Inferior parietal cortex (tissue), 1 donor: ENCODE results near the gene FHIP1A.
A peak's percentile ranks its signal among the peaks of the same experiment; 100 is the strongest.

Source experiments
- DNase-seq: peaks from one replicate; pipeline ENCODE4 v3.0.0-alpha.2; 2016; ENCODE audit errors: extremely low spot score

Gene FHIP1A

GRCh38 chr4:151417766-151418376, 8.9 kb downstream of the FHIP1A start:
- DNase-seq, result no peak

DNA sequence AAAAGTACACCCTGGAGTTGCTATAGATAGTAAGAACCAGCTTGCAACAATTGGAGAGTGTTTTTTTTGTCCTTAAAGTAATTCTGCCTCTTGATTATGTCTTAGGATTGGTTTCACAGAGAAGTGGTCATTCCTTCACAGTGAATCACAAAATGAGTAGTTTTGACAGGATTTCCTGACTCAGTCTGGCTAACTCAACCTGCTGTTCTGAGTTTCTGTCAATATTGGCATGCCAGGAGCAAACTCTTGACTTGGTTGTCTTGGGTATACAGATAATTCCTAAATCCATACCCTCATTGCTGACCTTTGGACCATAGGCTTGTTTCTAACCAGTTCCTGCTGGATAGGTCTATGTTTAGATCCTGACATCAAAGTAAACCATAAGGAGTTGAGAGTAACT, 9.4 kb downstream of the FHIP1A start:
- no peak for DNase-seq

GRCh38 chr4:151418856-151419255, 9.9 kb downstream of the FHIP1A start:
- DNase-seq, result no peak

DNA sequence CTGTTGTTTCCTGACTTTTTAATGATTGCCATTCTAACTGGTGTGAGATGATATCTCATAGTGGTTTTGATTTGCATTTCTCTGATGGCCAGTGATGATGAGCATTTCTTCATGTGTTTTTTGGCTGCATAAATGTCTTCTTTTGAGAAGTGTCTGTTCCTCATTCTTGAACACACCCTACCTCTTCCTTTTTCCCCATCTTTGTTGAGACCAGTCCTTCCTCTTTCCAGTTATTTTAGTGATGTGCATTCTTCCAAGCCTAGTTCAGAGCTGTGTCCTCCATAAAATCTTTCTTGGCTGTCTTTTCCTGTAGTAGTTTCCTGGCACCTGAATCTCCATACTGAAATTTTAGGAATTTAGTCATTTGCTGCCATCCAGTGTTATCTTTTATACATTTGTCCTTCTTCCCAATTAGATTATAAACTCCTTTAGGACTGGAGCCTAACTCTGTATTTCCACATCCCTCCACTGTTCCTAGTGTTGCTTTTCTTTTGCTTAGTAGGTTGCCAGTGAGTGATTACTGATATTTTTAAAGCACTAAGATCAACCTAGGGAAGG, 11.4 kb downstream of the FHIP1A start:
- no peak for DNase-seq

GRCh38 chr4:151422854-151423253, 13.9 kb downstream of the FHIP1A start:
- DNase-seq, result no peak

- DNase-seq, result no peak
These were observed 17.5 kb downstream of the FHIP1A start for GRCh38 chr4:151426513-151426912.

GRCh38 chr4:151427266-151427665, 18.3 kb downstream of the FHIP1A start:
- peak; percentile 33 for DNase-seq

DNA sequence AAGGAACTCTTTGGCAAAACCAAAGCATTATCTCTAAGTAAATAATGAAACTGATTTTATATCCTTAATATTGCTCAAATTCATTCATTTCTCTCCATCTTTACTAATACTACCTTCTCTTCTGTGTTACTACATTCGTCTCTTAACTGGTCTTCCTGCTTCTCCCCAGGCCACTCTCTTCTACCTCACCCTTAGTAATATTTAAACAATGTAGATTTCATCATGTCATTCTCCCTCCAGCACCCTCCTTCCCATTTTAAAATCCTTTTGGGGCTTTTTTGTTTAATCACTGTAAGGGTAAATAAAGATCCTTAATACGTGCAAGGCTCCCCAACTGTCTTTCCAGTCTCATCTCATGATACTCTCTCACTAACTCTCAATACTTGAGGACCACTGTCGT, 19.4 kb downstream of the FHIP1A start:
- DNase-seq, result no peak

DNA sequence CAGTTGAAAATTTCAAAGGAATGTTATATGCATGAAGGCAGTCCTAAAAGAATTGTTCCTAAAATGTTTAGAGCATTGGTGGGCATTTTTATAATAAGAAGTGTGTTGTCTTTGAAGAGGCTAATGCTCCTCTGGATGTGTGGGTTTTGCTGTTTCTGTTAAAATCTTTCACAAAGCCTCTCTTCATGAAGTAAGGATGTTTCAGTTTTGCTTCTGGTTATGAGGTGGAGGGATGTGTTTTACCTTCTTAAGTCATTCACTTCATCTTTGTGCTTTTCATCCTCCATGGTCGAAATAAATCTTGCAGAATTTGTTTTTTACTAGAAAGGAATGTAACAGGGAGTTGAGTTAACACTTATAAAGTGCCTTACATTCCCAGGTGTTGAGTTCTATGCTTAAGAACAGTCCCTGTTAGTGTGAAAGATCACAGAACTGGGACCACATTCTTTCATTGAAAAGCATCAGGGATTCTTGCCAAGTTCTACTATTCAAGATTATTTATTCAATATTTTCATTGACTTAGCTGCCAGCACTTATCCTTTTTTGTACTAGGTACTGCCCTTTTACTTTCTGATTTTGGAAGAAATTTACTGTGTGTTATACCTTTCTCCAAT, 21.1 kb downstream of the FHIP1A start:
- DNase-seq, result no peak

DNA sequence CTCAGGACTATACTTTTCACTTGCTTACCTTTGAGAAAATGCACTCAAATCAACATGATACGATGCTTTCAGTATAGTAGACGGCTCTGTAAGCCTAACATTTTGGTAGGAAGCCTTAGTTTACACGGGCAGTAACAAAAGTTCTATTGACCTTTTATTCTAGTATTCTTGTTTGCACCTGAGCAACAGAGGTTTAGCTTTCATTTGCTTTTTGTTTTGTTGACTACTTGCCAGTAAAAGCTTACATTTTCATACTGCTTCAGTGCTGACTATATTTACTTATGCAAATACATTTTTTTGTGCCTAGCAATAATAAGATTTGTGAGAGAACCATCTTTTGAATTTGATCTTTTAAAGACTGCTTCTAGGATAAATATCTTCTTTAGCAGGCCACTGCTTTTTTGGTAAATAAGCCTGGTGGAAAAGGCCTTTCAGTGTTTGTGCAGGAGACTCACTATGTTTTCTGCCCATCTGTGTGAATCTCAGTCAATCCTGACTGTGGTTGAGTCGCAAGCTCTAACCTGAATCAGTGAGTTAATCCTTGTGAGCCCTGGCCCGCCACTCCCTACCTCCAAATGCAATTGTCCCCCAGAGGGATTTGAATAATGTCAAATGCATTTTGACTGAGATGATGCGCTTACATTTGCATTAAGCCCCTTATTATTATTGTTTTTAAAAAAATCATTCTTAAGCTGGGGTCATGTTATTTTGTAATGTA, 21.9 kb downstream of the FHIP1A start:
- DNase-seq, result no peak

- DNase-seq, result no peak
These were observed 22.8 kb downstream of the FHIP1A start for GRCh38 chr4:151431728-151432127.

DNA sequence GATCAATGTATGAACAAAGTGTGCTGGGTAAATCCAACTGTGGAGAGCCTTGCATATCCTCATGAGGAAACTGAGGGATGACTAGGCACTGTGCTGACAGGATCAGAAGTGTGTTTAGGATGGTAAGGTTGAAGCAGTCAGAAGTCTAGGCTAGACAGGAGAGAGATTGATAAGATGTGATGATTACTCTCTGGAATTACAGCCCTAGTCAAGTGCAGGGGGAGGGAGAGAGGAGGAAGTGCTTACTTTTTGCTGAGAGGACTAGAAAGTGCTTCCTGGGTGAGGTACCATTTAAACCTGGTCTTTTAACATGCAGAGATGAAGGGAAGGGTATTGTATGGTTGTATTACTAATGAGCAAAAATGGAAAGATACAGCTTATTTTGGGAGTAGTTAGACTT, 23.7 kb downstream of the FHIP1A start:
- DNase-seq, result no peak

- DNase-seq, result no peak
These were observed 25.3 kb downstream of the FHIP1A start for GRCh38 chr4:151434183-151434860.

- peak; percentile 38 for DNase-seq
These were observed 27.1 kb downstream of the FHIP1A start for GRCh38 chr4:151436093-151436518.

DNA sequence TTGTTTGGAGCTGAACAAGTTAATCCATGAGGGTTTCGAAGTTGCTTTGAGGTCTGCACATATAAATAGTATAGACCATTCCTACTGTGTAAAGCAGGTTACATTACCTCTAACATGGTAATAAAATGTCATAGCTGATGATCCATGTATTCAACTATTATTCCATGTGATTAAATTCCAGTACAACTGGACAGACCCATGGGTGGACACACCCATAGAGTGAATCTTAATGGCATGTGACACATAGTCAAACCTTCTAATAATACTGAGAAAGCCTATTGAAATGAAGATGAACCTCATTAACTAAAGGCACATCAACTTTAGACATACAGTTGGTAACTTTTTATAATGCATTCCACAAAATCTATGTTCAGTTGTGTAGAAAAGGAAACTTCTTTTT, 28.5 kb downstream of the FHIP1A start:
- no peak for DNase-seq

DNA sequence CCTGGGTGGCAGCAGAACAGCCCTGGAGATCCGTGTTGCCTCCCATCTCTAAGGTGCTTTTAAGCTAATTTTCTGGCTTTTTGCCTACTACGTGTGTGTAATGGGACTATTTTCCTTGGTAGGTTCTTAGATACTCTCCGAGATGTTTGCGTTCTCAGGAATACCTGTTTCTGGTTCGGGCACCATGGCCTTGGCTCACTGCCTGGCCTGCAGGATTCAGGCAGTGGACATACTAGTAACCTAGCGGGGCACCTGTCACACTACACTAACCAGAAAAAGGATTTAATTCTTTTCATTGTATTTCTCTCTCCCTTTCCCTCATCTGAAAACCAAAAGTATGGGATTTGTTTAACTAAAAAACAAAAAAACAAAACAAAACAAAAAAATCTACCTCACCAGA, 29.2 kb downstream of the FHIP1A start:
- no peak for DNase-seq

DNA sequence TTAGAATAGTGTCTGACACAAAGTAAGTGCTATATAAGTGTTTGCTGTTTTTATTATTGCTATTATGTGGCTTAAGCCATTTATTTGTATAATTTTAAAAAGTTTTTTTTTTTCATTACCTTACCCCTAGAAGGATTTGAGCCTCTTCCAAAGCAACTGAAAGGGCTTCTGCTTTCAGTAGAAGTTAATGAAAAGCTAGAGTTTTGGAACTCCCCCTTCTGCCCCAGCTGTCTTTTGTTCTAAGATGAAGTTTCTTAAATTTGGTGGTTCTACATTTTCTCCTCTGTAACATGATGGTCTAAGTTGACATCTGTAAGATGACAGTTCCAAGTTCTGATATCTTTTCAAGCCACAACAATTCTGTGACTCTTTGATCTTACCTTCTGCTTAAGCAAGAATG, 30.3 kb downstream of the FHIP1A start:
- DNase-seq, result no peak

DNA sequence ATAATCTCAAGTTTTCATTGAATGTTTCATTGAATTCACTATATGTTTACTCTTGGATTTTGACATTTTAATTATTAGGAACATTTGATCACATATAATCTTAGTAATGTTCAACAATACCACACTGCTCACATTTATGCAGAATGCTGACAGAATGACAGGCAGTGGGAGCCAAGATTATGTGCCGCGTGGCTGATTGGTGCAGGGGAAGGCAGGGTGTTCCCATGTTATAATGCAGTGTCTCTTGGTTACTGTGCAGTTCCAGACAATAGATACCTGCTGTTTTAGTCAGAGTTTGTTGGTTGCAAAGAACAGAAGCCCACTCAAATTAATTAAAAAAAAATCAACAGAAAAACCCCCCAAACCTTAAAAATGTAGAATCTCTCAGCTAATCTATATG, 33.0 kb downstream of the FHIP1A start:
- DNase-seq, result no peak

DNA sequence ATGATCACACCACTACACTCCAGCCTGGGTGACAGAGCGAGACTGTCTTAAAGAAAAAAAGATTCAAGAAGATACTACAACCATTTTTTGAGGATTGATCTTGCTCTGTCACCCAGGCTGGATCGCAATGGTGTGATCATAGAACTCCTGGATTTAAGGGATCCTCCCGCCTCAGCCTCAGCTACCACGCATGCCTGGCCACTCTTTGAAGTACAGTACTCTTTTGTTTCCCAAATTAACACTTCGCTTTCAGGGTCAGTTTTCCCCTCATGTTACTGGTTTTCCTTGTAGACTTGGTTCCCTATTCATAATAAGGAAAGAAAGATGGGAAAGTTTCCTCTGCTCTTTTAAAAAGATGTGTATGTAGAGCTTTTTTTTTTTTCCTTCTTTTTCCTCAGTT, 34.3 kb downstream of the FHIP1A start:
- DNase-seq, result no peak

DNA sequence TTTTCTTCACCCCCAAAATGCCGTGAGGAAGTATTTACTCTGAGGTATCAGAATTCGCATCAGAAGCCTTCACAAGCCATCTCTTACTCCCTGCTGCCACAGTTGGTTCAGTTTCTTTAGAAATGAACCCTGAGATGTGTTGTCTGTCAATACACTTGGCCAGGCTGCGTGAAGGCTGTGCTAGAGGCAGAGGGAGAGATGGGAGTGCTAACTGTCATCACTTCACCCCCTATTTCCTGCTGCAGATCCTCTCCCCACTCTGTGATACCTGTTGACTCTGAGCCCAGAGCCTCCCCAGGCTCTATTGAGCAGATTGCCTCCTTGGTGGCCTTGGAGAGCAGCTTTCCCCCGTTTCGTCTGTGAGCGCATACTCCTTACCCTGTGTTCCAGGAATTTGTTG, 34.8 kb downstream of the FHIP1A start:
- no peak for DNase-seq

DNA sequence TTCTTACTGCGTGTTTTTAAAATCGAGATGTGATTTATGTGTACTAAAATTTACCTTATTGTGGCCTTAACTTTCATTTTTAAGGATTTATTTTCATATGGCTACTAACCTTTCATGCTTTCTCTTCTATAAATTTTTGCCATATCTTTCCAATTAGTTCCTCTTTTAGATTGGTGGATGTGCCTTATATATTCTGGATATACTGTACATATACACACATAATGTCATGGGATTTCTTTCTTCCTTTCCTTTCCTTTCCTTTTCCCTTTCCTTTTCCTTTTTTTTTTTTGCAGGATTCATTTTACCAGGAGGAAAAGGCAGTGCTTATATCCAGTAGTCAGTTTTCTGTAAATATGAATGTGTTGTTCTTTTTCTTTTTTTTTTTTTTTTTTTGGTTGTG, 37.2 kb downstream of the FHIP1A start:
- DNase-seq, result no peak

DNA sequence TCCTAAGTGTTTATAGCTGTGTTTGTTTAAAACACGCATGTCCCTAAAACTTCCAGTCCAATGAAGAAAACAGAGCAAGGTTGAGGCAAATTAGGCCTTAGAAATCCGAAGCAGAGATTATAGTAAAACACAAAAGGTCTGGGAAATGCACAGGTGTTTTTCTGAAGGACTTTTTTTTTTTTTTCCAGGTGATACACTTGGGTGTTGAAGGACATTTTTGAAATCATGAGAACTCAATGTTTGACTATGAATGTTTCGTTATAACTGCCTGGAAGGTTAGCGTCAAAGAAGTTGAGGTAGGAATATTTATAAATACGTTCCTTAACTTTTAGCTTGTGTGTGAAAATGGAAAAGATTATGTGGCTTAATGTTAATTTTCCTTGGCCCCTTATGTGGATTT, 45.5 kb downstream of the FHIP1A start:
- DNase-seq, result no peak
